MM.1S (cell line): ENCODE results near the gene PTPN20.

Experiments
- CTCF ChIP-seq: fragments of 300-600 bp; sonication (generic); IDR thresholded peaks from 2 replicates; pipeline ENCODE4 v1.5.1; 2016; ENCODE audit warnings: antibody characterized with exemption, low read length, mixed read lengths
- EZH2 ChIP-seq: fragments of 300-600 bp; sonication (generic); optimal IDR thresholded peaks from 2 replicates; pipeline ENCODE3; 2017; ENCODE audit warnings: low read depth, mild to moderate bottlenecking, antibody characterized with exemption, low read length, mixed read lengths
- EZH2phosphoT487 ChIP-seq: fragments of 300-600 bp; sonication (generic); IDR thresholded peaks from 2 replicates; pipeline ENCODE4 v1.6.1; 2018; ENCODE audit warnings: antibody characterized with exemption, low read length

DNA sequence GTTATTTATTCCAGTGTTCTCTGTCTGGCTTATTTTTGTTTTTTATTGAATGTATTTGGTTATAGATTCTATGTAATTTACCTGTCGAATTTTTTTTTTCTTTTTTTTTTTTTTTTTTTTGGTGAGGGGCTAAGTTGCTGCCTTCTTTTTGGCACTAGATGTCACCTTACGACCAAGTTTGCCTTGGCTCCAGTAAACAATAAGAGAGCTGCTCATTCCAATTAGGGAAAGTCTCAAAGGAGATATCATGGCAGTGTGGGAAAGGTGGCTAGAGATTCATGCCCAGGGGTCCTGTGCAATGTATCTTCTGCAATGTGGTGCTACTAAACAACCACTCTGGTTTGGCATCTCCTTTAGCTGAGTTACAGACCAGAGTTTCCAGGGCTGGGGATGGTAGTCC is 84.0 kb downstream of the PTPN20 start:
- TF ChIP-seq EZH2 (no peak), CTCF (no peak), EZH2phosphoT487 (no peak)
